ENCODE results near the gene NUDT1. TPM values are rescaled to one million over a fixed set of nuclear protein-coding genes. Genes with fewer than 3 reads are reported as not detected.

The NUDT1 gene
- total and polyA plus RNA-seq, 4 donors, result 14.1 to 38.1 (median 33.2) TPM

GRCh38 chr7:2299870-2300512, 58.0 kb downstream of the NUDT1 start:
- Histone ChIP-seq H3K4me3 (ENCODE audit: low read depth, low read length) (no peak overlapping the region), H3K9me3 (ENCODE audit: control insufficient read depth, insufficient read depth, low read length) (no peaks in the 10 kb centered on the region), H3K27ac (ENCODE audit: low read depth, low read length) (no peak overlapping the region), H3K36me3 (ENCODE audit: control insufficient read depth, insufficient read depth, low read length) (no peaks in the 10 kb centered on the region), H3K27me3 (ENCODE audit: control insufficient read depth, insufficient read depth, low read length) (no peaks in the 10 kb centered on the region), H3K4me1 (ENCODE audit: control insufficient read depth, insufficient read depth, low read length) (peaks cover 4% of the 10 kb centered on the region)
- WGBS (ENCODE audit: insufficient coverage), result 87% methylated on average over 4 of the region's 9 CpGs
- DNase-seq (ENCODE audit: low read depth in 4 of 6, low spot score in 6 of 6), result no peak

Other genes with a start within 250 kb of the NUDT1 start
- gene MAD1L1, start 9.3 kb upstream of the NUDT1 start, total RNA-seq, result 10 to 100 TPM; 29.3 to 44.1 TPM
- gene MAD1L1, start 9.3 kb upstream of the NUDT1 start, polyA plus RNA-seq (ENCODE audit: insufficient read length in 2 of 2), result 10 to 100 TPM; 30.8 to 40.8 TPM
- gene MRM2, start within 50 bp of the NUDT1 start, total RNA-seq, result 10 to 100 TPM; 14.5 to 33.0 TPM
- gene MRM2, start within 50 bp of the NUDT1 start, polyA plus RNA-seq (ENCODE audit: insufficient read length in 2 of 2), result 10 to 100 TPM; 26.4 to 29.0 TPM
- gene SNX8, start 72.2 kb downstream of the NUDT1 start, total RNA-seq, result 10 to 100 TPM; 12.2 to 14.8 TPM
- 10 to 100 TPM; 33.0 to 36.9 TPM for gene SNX8, start 72.2 kb downstream of the NUDT1 start, polyA plus RNA-seq (ENCODE audit: insufficient read length in 2 of 2)
- 100 to 1,000 TPM in 1 of 2 donors, 10 to 100 TPM in 1; 67.9 to 102 TPM for gene EIF3B, start 112.6 kb downstream of the NUDT1 start, total RNA-seq
- 10 to 100 TPM; 84.4 to 97.4 TPM for gene EIF3B, start 112.6 kb downstream of the NUDT1 start, polyA plus RNA-seq (ENCODE audit: insufficient read length in 2 of 2)
- gene CHST12, start 161.4 kb downstream of the NUDT1 start, total RNA-seq, result 10 to 100 TPM in 1 of 2 donors, 1 to 10 TPM in 1; 3.6 to 12.1 TPM
- 10 to 100 TPM; 20.7 to 27.9 TPM for gene CHST12, start 161.4 kb downstream of the NUDT1 start, polyA plus RNA-seq (ENCODE audit: insufficient read length in 2 of 2)
- not detected for gene GRIFIN, start 234.2 kb downstream of the NUDT1 start, total RNA-seq
- under 1 TPM in 1 of 2 donors, not detected in 1; 0.41 TPM for gene GRIFIN, start 234.2 kb downstream of the NUDT1 start, polyA plus RNA-seq (ENCODE audit: insufficient read length in 2 of 2)